ENCODE measurements around the gene TXNDC11.

Gene TXNDC11

DNA sequence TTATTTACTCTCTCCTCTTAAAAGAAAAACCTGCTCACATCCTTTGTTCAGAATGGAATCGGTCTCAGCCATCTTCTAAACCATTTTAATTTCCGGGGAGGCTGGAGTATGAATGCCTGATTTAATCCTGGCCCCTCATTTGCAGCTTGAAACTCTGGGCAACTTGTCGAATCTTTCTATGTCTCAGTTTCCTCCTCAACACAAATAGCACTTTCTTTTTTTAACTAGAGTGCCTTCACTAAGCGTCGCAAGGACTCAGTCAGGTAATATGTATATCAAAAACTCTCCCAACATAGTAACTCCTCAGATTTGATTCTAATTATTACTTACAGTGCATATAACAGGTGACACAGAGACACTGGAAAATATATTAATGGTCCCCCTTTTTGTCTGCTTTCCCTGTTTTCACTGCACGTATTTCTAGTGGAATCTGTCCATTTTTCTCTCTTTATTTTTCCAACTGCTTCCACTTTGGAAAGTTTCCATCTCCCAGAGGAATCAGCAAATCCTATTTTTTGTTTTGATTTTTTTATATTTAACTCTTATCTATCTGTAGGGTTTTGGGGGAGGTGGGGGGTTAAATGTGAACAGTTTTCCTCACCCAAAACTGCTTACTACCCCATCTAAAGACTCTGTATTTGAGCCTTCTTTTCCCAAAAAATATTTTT is 55.8 kb downstream of the TXNDC11 start:
- no peak for ATAC-seq

DNA sequence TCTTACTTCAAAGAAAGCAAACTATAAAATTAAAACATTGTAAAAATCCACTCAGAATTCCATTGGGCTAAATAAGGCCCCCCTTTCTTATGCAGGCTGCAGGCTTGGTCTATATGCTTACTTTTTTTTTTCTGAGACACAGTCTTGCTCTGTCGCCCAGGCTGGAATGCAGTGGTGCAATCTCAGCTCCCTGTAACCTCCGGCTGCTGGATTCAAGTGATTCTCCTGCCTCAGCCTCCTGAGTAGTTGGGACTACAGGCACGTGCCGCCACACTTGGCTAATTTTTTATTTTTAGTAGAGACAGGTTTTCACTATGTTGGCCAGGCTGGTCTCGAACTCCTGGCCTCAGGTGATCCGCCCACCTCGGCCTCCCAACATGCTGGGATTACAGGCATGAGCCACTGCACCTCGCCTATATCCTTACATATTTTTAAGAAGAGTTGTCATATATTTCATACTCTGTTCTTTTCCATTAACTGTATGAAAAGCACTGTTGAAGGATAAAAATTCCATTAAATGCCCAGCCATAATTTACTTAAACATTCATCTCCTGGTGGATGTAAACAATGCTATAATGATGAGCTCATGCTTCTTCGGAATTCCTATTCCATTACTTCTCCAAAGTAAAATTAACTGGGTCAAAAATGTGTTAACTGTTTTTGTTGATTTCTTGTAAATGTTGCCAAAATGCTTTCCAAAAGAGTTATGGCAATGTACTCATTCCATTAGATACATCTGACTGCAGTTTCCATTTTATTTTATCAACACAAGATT is 56.6 kb downstream of the TXNDC11 start:
- ATAC-seq: no peak

DNA sequence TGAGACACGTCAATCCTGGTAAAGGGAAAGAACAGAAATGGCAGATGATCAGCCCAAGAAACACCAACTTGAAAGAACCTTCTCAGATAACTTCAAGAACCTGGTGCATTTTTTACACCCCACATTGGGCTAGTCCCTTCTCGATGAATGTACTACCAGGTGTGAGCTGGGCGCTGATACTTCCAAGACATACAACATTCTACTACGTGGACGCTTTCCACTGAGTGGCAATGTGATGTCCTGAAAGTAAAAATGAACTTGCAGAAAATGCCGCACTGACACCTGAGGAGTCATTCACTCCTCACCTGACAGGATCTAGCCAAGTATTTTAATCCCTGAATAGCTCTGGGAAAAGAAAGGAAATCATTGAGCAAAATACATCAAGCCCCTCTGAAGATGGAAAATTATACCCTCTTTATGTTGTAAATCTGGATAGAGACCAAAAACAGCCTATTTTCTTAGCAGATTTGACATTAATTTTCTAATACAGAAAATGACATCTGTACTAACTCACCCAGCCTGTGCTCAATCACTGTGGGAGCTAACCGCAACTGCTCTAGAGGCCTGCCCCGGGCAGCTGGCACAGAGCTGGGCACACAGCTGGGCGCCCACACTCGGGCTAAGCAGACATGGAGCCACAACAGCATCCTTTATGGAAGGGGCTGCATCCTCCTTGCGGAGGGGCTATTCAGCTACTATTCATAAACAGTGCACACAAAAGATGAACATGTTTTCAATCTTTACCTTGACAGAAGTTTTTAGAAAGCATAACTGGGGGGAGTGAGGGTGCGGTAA is 58.2 kb downstream of the TXNDC11 start:
- no peak for ATAC-seq

DNA sequence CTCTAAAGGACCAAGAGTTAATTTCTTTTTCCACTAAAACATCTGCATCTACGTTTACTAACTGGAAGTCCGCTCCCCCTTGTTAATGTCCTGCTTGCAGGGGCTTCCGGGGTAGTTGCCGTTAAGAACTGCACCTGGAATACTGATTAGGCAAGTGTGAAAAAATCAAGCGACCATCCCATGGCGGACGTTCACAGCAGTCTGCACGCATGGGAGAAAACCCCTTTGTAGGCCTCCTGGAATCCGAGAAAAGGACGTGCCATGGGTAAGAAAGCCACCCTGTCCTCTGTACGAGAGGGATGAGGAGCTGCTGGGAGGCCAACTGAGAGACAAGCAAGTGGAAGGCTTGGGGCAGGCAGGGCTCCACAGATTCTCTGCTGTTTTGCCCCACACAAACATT is 59.5 kb downstream of the TXNDC11 start:
- ATAC-seq: no peak

DNA sequence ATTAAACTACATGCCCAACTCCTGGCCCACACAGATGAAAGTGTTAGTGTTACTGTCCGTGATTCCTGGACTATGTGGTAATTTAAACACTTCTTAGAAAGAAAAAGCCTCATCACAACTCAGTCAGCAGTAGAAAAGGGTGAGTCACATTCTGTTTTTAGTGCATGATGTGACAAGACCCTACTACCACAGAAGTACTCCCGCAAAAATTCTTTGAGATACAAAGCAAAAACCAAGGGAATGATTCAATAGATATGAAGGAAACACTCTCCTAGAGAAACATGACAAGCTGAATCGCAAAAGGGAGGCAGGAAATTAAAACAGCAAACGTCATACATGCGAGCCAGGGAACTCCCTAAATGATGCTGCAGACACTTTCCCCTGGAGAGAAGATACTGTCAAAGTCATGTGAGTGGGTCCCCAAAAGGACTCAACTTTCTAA is 60.0 kb downstream of the TXNDC11 start:
- peak; percentile 72 to 86 for ATAC-seq

DNA sequence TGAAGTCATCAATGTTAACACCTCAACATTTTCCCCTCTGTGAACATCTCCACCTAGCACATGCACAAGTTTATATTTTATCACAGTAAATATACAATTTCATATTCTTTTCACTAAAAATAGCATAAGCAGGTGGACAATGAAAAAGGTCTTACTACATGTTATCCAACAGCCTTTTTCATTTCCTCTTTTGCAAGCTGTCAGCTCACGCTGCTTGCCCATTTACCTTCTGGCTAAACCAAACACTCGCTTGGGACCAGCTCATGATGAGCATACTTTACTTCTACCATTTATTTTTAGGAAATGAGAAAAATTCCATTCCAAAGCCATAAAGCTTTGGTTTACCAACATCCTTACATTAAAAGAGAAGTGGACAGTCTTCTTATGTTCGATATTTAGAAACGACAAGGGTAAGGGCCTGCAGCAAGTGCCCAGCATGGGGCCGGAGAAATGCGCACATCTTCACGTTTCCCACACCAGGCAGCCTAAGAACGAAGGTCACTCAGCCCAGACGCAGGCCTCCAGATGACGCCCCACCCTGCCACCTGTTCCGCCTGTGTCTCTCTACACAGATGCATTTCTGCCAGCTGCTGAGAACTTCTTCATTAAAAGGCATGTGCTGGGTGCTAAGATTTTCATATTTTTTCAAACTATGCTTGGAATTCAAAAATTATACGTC is 60.5 kb downstream of the TXNDC11 start:
- ATAC-seq: peak in 1 of 2 donors; percentile 5

DNA sequence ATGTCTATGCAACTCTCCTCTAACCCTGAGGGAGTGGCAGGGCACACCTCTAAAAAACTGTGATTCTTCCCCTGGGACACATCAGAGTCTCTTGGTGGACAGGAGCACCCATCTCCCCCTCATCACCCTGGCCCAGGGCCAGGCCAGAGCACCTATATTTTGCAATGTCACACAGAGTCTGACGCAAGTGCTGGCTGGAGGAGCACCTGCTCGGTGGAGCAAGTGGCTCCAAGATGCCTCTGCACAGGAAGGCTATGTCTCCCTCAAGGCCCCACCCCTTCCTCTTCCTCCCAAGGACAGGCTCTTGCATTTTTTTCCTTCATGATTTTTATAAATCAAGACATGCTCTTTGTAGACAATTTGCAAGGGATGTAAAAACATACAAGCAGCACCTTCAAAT is 61.1 kb downstream of the TXNDC11 start:
- ATAC-seq: no peak

DNA sequence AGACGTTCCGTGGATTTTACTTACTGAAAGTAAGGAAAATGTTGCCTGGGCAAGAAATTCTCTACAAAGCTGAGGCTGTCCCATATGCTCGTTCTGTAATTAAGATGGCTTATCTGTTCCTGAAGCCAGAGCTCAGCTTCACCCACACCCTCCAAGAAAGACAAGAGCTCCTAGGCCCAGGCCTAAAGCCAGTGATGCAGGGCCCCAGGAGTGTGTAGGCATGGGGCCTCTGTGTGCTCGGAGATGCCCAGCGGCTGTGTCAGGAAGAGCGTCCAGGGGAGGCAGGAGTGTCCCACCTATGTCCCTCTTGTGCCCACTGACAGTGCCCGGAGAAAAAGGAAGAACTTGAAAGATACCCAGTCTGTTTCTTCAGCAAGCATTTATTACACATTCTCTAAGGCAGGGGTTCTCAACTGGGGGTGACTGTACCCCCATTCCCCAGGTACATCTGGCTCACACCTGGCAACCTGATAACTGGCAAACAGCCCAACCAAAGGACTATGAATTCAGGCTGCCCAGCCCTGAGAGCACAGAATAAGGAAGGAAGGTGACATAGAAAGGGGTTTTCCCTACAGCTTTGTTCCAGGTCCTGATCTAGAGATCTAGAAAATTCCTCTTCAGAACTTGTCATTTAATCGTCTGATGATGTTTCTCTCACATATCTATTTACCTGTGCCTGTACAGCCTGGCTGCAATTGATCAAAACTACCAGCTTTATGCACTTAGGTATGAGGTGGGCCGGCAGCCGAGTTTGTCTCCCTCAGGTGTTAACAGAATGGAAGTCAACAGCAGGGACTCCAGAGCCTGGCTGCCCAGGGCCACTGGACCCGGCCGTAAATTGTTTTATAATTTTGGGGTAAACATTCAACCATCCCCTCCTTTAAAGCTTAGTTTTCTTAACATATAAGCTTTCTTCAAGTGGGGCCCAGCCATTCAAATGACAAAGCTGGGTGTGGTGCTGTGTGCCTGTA is 62.4 kb downstream of the TXNDC11 start:
- no peak for ATAC-seq

DNA sequence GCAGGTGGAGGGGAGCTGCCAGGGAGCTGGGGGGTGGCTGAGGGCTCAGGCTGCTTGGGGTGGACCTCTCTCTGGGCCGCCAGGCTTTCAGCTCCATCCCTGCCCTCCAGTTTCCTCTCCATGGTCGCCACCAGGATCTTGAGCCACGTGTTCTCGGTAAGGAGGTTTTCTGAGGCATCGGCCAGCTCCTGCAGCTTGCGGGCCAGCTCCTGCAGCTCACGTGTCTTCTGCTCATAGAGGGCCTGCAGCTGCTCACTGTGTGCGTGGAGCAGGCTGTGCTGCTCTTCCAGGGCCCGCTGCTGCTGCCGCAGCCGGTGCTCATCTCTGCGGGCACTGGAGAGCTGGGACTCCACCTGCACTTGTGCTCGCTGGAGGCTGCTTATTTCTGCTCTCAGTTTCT is 63.4 kb downstream of the TXNDC11 start:
- no peak for ATAC-seq

DNA sequence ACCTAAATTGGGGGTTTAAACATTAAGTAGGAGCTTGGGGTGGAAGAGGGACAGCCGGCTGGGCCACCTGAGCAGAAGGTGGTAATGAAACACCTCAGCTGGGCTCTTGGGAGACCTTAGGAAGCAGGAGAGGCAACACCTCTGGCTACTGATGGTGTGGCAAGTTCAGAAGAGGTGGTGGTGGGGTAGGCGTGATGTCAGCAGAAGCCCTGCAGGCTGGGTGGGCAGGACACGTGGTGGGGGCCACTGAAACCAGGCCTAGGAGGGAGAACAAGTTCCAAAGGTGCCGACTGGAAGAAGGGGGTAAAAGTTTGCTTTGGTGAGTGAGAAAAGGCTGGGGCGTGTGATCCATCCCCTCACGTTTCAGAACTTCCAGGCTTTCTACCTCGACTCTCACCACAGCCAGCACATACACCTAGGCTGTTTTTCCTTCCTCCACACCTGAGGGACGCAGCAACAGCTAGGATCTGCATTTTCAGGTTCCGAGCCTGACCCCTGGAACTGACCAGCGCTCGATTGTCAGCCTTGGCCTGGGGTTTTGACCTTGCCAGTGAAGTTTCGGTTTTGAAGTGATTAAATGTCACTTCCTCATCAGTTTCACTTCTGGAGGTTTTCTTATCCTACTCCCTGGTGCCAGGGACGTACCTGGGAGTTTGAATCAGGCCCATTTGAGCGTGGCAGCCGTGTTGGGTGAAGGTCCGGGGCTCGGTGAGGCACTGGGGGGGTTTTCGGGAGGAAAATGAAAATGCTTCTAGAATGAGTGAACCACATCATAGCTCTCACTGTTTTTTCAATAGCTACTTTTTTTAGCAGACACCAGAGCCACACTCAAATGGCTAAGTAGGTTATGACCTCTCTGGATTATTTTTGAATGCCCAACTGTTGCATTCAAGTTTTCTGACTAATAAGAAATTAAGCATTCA is 64.4 kb downstream of the TXNDC11 start:
- no peak for ATAC-seq

DNA sequence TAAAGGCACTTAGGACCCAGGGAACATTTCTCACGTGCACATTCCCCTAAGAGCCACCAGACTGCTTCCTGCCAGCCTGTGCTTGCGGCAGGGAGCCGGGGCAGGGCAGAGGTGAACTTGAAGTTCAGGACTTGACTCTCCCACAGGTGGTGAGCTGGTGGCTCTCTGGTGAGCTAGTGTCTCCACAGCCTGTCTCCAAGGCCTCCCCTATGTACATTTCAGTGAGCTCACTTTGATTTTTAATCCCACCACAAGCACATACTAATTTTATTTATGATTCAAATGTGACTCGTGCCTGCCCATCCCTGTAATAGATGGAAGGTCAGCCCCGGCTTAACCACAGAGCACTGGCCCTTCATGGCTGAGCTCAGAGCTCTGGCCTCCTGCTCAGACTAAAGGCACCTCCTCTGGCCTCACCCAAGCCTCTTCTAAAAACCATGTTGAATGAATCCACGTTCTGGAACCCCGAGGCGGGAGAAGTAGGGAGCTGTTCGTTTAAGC is 65.2 kb downstream of the TXNDC11 start:
- ATAC-seq: no peak

DNA sequence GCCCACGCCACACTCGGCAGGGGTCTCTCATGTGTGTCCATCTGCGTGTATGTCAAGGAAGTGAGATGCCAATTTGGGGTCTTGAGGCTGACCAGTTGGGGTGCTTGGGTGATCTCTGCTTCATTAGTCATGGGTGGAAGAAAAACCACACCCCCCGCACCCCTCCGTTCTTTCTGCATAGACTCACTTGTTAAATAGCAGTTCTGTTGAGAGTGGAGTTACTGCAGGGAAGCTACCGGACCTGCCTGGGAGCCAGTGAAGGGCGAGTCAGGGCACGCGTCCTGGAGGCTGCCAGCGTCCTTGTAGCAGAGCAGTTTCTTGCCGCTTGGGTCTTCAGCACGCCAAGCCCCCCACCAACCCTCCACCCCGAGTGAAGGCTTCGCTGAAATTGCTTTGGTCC is 65.9 kb downstream of the TXNDC11 start:
- no peak for ATAC-seq

DNA sequence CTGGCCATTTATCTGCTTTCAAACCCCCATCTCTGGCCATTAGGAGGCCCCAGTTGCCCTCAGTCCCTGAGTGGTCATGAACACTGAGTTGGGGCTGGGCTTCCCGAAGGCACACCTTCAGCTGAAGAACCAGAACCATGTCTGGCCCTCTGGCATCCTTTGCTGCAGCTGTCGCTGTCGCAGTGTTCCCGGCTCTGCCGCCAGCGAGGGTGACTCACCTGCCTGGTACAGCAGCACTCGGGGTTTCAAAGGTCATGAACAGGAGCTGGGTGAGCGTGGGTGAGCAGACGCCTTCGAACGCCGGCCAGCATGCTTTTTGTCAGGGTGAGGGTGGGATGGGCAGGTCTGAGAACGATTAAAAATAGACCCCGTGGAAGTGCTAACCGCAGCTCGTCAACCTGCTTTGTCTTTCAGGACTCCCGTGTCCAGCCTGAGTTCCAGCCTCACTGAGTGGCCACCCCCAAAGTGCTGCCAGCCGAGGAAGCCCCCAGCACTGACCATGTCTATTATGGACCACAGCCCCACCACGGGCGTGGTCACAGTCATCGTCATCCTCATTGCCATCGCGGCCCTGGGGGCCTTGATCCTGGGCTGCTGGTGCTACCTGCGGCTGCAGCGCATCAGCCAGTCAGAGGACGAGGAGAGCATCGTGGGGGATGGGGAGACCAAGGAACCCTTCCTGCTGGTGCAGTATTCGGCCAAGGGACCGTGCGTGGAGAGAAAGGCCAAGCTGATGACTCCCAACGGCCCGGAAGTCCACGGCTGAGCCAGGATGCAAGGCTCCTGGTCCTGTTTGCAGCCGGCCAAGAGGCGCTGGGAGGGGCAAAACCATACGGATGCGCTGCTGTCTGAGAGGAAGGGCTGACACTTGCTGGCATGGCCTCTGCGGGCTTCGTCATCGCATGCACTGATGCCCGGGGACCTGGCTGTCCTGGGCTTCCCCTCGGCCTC is 66.8 kb downstream of the TXNDC11 start:
- ATAC-seq: peak; percentile 83 to 85

DNA sequence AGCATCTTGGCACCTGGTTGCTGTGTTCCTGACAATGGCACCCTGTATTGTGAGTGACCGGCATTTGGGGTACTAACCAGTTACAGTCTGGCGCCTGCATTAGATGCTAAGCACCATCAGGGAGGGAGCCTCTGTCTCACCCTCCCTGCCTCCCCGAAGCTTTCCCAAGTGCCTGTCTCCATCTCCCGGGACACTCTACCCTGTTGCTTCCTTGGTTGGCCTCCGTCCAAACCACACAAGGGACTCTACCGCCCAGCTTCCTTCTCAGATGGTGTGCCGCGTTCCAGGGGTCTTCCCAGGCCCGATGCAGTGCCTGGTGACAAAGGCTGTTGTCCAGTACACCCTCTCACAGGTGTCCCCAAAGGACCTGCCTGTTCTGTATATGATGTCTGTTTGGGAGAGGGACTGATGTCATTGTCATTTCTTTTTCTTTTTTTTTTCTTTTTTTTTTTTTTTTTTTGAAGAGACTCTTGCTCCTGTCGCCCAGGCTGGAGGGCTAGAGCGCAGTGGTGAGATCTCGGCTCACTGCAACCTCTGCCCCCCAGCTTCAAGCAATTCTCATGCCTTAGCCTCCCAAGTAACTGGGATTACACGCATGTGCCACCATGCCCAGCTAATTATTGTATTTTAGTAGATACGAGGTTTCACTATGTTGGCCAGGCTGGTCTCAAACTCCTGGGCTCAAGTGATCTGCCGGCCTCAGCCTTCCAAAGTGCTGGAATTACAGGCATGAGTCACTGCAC is 67.7 kb downstream of the TXNDC11 start:
- ATAC-seq: no peak

DNA sequence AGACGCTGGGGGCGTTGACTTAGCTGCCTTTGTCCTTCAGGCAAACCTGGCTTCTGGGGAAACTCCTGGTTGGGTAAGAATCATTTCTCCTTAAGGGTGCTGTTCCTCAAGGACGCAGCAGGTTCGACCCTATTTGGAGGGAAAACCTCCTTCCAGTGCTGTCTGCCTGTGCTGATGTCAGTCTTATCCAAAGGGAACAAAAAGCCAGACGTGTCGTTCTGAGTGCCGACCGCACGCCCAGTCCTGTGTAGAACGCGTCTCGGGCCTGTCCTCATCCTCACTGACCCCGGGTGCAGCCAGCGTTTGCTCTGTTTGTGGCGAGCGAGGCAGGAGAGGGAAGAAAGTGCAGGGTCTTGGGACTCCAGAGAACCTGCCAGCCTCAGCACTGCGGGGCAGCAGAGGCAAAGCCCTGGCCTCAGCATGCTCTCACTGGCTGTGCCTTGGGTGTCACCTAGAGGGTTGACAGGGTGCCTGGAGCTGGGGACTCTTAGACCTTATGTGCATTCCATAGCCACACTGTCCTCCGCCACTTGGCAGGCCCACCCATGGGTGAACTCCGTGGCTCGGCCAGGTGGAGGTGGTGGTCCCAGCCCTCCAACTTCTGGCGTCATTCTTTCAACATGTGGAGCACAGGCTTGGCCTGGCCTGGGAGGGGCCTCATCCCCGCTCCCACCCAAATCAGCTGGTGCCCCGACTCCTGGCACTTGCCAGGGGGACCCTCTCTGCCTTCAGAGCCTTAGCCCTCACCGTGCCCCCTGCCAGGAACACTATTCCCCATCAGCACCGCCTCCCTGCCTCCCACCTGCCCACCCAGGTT is 68.4 kb downstream of the TXNDC11 start:
- no peak for ATAC-seq

DNA sequence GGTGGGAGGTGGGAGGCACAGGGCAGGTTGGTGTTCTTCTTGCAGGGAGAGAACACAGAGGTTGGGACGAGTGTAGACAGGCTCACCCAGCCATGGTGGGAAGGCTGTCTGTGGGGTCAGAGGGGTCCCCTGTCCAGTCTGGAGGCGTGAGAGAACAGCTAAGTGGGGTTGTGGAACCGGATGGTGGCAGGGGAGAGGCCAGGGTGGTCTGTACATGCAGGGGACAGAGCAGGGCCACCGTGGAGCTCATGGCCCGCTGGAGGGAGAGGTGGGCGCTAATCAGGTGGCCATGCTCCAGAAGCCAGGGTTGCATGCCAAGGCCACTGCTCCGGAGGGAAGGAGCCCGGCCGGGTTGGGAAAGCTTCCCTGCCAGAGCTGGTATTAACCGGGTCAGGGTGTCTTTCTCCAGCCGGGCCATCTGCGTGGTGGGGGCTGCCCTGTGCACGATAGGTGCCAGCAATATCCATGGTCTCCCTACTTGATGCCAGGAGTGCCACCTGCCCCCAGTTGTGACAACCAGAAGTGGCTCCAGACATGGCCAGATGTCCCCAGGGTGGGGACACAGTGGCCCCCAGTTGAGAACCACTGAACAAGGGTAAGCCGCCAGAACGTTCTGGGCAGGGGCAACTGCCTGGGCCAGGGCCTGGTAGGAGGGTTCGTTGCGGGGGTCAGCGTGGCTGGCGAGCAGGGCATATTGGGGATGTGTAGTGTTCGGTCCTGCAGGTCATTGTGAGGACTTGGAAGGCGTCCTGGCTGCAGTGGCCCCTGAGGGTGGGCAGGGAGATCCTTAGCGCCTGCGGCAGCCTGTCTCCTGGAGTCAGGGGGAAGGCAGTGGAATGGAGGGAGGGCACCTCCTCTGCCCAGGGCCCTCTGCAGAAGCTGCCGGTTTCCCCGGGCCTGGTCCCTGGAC is 69.3 kb downstream of the TXNDC11 start:
- ATAC-seq: no peak
